Measurements from ENCODE around the gene RPS5.

The RPS5 gene

GRCh38 chr19:58385313-58385890 lies 1.7 kb upstream of the RPS5 start:
- DNase-seq (ENCODE audit: low read depth in 1 of 2, low spot score in 1 of 2): no peak

- DNase-seq (ENCODE audit: low read depth in 1 of 2, low spot score in 1 of 2): peak in 1 of 2 donors; percentile 9
These were observed 1.0 kb upstream of the RPS5 start for GRCh38 chr19:58385891-58386575.

- DNase-seq (ENCODE audit: low read depth in 1 of 2, low spot score in 1 of 2): no peak
These were observed 487 bp downstream of the RPS5 start for GRCh38 chr19:58387338-58388174.

GRCh38 chr19:58388175-58388526 lies 1.1 kb downstream of the RPS5 start:
- no peak for DNase-seq (ENCODE audit: low read depth in 1 of 2, low spot score in 1 of 2)

- no peak for DNase-seq (ENCODE audit: low read depth in 1 of 2, low spot score in 1 of 2)
These were observed 6.1 kb downstream of the RPS5 start for GRCh38 chr19:58392945-58393724.

GRCh38 chr19:58393725-58394033 lies 6.6 kb downstream of the RPS5 start:
- DNase-seq (ENCODE audit: low read depth in 1 of 2, low spot score in 1 of 2): no peak

GRCh38 chr19:58394821-58395219 lies 7.8 kb downstream of the RPS5 start:
- DNase-seq (ENCODE audit: low read depth in 1 of 2, low spot score in 1 of 2): no peak

GRCh38 chr19:58395220-58395978 lies 8.3 kb downstream of the RPS5 start, which contains the start of gene RNF225:
Gene RNF225 (plus strand): TSS chr19:58395656. CDS start chr19:58396090, 434 bp downstream.
- DNase-seq (ENCODE audit: low read depth in 1 of 2, low spot score in 1 of 2): no peak

- DNase-seq (ENCODE audit: low read depth in 1 of 2, low spot score in 1 of 2): no peak
These were observed 9.0 kb downstream of the RPS5 start for GRCh38 chr19:58395979-58396627.

- no peak for DNase-seq (ENCODE audit: low read depth in 1 of 2, low spot score in 1 of 2)
These were observed 9.8 kb downstream of the RPS5 start for GRCh38 chr19:58396691-58397532.

GRCh38 chr19:58397533-58398037 lies 10.5 kb downstream of the RPS5 start:
- DNase-seq (ENCODE audit: low read depth in 1 of 2, low spot score in 1 of 2): no peak

GRCh38 chr19:58398087-58398486 lies 11.0 kb downstream of the RPS5 start:
- no peak for DNase-seq (ENCODE audit: low read depth in 1 of 2, low spot score in 1 of 2)

- no peak for DNase-seq (ENCODE audit: low read depth in 1 of 2, low spot score in 1 of 2)
These were observed 11.5 kb downstream of the RPS5 start for GRCh38 chr19:58398545-58398944.

GRCh38 chr19:58399903-58400302 lies 12.8 kb downstream of the RPS5 start:
- no peak for DNase-seq (ENCODE audit: low read depth in 1 of 2, low spot score in 1 of 2)

- no peak for DNase-seq (ENCODE audit: low read depth in 1 of 2, low spot score in 1 of 2)
These were observed 13.3 kb downstream of the RPS5 start for GRCh38 chr19:58400316-58400915.

GRCh38 chr19:58400916-58401839 lies 14.1 kb downstream of the RPS5 start:
- DNase-seq (ENCODE audit: low read depth in 1 of 2, low spot score in 1 of 2): peak; percentile 97 to 99

GRCh38 chr19:58401840-58402421 lies 14.9 kb downstream of the RPS5 start:
- DNase-seq (ENCODE audit: low read depth in 1 of 2, low spot score in 1 of 2): no peak
